ENCODE measurements around the gene CDT1.

CDT1 gene

GRCh38 chr16:88816736-88817535 lies 13.3 kb downstream of the CDT1 start:
- no peak for DNase-seq
- TF ChIP-seq, protein P1, sequence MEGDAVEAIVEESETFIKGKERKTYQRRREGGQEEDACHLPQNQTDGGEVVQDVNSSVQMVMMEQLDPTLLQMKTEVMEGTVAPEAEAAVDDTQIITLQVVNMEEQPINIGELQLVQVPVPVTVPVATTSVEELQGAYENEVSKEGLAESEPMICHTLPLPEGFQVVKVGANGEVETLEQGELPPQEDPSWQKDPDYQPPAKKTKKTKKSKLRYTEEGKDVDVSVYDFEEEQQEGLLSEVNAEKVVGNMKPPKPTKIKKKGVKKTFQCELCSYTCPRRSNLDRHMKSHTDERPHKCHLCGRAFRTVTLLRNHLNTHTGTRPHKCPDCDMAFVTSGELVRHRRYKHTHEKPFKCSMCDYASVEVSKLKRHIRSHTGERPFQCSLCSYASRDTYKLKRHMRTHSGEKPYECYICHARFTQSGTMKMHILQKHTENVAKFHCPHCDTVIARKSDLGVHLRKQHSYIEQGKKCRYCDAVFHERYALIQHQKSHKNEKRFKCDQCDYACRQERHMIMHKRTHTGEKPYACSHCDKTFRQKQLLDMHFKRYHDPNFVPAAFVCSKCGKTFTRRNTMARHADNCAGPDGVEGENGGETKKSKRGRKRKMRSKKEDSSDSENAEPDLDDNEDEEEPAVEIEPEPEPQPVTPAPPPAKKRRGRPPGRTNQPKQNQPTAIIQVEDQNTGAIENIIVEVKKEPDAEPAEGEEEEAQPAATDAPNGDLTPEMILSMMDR (IDR thresholded peaks at IDR 0.05; ENCODE audit: low read depth, low read length, missing control alignments): no peak
- no peaks in the 10 kb centered on the region for H3K27me3 ChIP-seq (replicated peaks)
- in situ Hi-C loops (cut with HindIII; ENCODE audit: low pct_ligation_motif_present, low sequenced_read_pairs): no loop called here
- H3K4me3 ChIP-seq (ENCODE audit: low read depth, low read length): no peak overlapping the region
- no peak overlapping the region for H3K27ac ChIP-seq
- no peaks in the 10 kb centered on the region for H3K36me3 ChIP-seq (replicated peaks)

DNA sequence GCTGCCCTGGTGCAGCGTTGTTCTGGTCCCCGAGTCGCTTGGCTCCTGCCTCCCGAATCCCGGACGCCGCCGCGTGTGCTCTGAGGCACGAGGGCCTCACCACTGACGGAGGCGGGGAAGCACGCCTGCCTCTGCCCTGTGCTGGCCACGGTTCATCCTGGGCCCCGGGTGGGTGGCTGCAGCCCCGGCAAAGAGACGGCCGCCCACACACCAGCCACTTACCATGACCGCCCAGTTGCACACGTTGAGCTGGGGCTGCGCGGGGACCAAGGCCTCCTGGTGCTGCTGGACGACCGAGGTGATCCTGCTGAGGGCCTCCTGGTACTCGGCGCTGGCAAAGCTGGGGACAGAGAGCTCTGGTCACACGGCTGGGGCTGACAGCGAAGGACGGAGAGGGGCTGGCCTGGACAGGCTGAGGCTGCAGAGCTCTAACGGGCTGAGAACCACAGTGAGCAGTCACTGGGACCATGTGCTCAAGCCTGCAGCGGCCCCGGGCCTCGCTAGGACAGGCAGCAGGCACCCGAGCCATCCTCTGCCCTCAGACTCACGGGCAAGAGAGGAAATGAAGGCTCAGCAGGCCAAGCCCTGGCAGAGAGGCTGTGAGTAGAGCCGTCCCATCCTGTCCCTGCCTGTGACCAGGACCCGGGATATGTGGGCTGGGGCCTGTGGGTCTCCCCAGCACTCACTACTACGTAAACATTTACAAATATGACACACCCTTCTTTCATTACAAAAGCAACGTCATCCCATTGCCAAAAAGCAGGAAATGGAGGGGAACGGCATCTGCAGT lies 14.4 kb downstream of the CDT1 start:
- H3K36me3 ChIP-seq (replicated peaks): no peaks in the 10 kb centered on the region
- no peak overlapping the region for H3K4me3 ChIP-seq (ENCODE audit: low read depth, low read length)
- TF ChIP-seq, protein P1 (IDR thresholded peaks at IDR 0.05; ENCODE audit: low read depth, low read length, missing control alignments): no peak
- DNase-seq: peak; percentile 8
- H3K27ac ChIP-seq: no peak overlapping the region
- H3K27me3 ChIP-seq (replicated peaks): no peaks in the 10 kb centered on the region
- in situ Hi-C loops (cut with HindIII; ENCODE audit: low pct_ligation_motif_present, low sequenced_read_pairs): no loop called here

DNA sequence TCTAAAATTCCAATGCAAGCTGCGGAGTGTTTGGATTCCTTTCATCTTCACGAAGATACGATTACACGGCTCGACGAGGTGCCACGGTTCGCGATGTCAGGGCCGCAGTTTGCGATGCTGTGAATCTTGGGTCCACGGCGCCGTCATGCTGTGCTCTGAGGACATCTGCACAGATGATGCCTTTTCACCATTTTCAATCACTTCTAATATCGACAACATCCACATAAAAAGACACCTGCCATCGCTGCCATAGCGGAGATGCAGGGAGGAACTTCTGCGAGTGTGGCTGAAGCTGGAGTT lies 14.9 kb downstream of the CDT1 start:
- no peaks in the 10 kb centered on the region for H3K27me3 ChIP-seq (replicated peaks)
- no peaks in the 10 kb centered on the region for H3K36me3 ChIP-seq (replicated peaks)
- H3K4me3 ChIP-seq (ENCODE audit: low read depth, low read length): no peak overlapping the region
- in situ Hi-C loops (cut with HindIII; ENCODE audit: low pct_ligation_motif_present, low sequenced_read_pairs): no loop called here
- no peak overlapping the region for H3K27ac ChIP-seq
- TF ChIP-seq, protein P1 (IDR thresholded peaks at IDR 0.05; ENCODE audit: low read depth, low read length, missing control alignments): no peak
- DNase-seq: no peak

DNA sequence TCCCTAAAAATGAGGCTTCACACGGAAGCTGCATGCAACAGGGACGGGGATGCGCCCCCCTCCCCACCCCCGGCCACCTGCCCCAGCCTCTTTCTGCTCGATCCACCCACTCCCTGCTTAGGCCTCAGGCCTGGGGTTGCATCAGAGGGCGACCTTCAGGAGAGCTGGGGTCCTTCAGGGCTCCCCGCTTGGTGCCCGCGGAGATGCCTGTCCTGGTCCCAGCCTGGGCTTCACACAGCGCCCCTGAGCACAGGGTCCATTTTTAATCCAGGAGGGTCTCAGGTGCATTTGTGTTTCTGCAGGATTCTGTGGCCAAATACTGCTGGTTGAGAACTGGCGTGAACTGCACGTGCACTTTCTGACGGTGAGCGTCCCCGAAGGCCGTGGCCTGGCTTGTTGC lies 15.5 kb downstream of the CDT1 start:
- no peak for DNase-seq
- Histone ChIP-seq H3K27me3 (replicated peaks) (no peaks in the 10 kb centered on the region), H3K36me3 (replicated peaks) (no peaks in the 10 kb centered on the region), H3K4me3 (ENCODE audit: low read depth, low read length) (no peak overlapping the region), H3K27ac (no peak overlapping the region)
- TF ChIP-seq, protein P1 (IDR thresholded peaks at IDR 0.05; ENCODE audit: low read depth, low read length, missing control alignments): no peak
- in situ Hi-C loops (cut with HindIII; ENCODE audit: low pct_ligation_motif_present, low sequenced_read_pairs): no loop called here

DNA sequence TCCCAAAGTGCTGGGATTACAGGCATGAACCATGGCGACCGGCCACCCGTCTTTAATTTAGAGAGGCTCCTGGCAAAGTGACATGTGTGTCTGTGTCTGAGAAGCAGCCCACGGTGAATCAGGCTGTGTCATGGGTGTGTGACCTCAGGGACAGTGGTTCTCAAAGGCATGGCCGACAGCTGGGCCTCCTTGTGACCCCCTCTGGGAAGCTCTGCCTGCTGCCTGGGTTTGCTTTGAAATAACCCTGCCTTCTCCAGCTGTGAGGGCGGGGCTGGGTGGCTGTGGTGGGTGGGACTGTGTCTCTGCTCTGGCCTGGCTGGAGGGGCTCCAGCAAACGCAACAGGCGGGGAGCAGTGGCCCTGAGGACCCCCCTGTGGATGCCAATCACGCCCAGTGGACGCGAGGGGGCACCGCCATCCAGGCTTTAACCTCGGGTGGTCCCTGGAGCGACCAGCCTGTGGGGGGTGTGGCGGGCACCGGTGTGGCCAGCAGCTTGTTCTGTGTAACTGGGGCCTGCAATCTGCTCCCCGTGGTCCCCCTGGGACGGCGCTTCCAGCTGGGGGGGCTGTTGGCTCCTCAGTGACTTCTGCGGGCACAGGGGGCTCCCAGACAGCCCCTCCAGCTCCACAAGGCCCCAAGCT lies 16.9 kb downstream of the CDT1 start:
- Histone ChIP-seq H3K36me3 (replicated peaks) (no peaks in the 10 kb centered on the region), H3K4me3 (ENCODE audit: low read depth, low read length) (no peak overlapping the region), H3K27ac (no peak overlapping the region), H3K27me3 (replicated peaks) (no peaks in the 10 kb centered on the region)
- in situ Hi-C loops (cut with HindIII; ENCODE audit: low pct_ligation_motif_present, low sequenced_read_pairs): no loop called here
- TF ChIP-seq, protein P1 (IDR thresholded peaks at IDR 0.05; ENCODE audit: low read depth, low read length, missing control alignments): no peak
- no peak for DNase-seq
